K562 (cell line): ENCODE measurements around the gene TAF5L. TPM values are rescaled to one million over a fixed set of nuclear protein-coding genes. Genes with fewer than 3 reads are reported as not detected.

Source experiments
- ATAC-seq: fragments of 200-7000 bp; cut with Tn5 transposase; 3 replicates; pipeline ENCODE4 v1.9.1; 2020; ENCODE audit warnings: moderate library complexity
- BruUV-seq: library from RNA; stranded (reverse); fragments of 400-500 nt; replicated peaks from 2 replicates; lab custom pipeline; 2021; lab: Mats Ljungman, UMichigan
- CTCF ChIA-PET: fragments of 300-600 bp; formaldehyde crosslinking; extraction: SDS; loops from one replicate; lab custom pipeline; 2021; ENCODE audit warnings: low intra/inter-chr PET ratio; lab: Yijun Ruan, JAX
- POLR2A ChIA-PET: fragments of 300-600, 350-650 bp; sonication (Branson Sonifier 250); formaldehyde crosslinking; extraction: SDS; loops from one replicate; lab custom pipeline; 2021; ENCODE audit warnings: antibody characterized with exemption, inconsistent platforms; lab: Yijun Ruan, JAX
- DNase-seq, 4 experiments: peaks; one replicate each; pipeline versions ENCODE4 v3.0.0 to v3.0.0-alpha.2; 2011 to 2018; ENCODE audit warnings: low spot score in 3 of 4, mixed read lengths in 3 of 4; ENCODE audit errors: extremely low read depth in 1 of 4
- FAIRE-seq: peaks from 2 replicates; lab custom pipeline; 2011; peaks lifted over from hg19 to GRCh38; lab: Jason Lieb, UNC
- H2AFZ ChIP-seq: 2 replicates; pipeline ENCODE4 v1.6.0; 2011; ENCODE audit warnings: low read depth, low read length, control low read depth, inconsistent platforms
- H3K27ac ChIP-seq: fragments of 200-600 bp; 3 replicates; pipeline ENCODE4 v1.8.0; 2011; ENCODE audit warnings: low read depth, mild to moderate bottlenecking, control low read depth, inconsistent platforms, low read length, moderate library complexity, mixed read lengths; ENCODE audit errors: extremely low read depth
- H3K27me3 ChIP-seq, 2 experiments: fragments of 300-600 bp in 1 of 2; 2 replicates in 1 of 2; 3 replicates in 1 of 2; pipeline versions ENCODE4 v1.6.0 to v1.8.0; 2011; ENCODE audit warnings: inconsistent platforms in 2 of 2, low read length in 2 of 2, mild to moderate bottlenecking in 1 of 2, mixed read lengths in 1 of 2, moderate library complexity in 1 of 2; ENCODE audit not compliant: control insufficient read depth in 2 of 2, insufficient read depth in 2 of 2
- H3K36me3 ChIP-seq: fragments of 300-600 bp; 3 replicates; pipeline ENCODE4 v1.8.0; 2011; ENCODE audit warnings: mild to moderate bottlenecking, low read length, inconsistent platforms; ENCODE audit not compliant: control insufficient read depth, insufficient read depth
- H3K4me1 ChIP-seq, 2 experiments: fragments of 200-600 bp in 1 of 2; replicated peaks in 1 of 2; 2 replicates in 1 of 2; 3 replicates in 1 of 2; pipeline versions ENCODE4 v1.5.1 to v1.8.0; 2011; ENCODE audit warnings: inconsistent platforms in 2 of 2, low read length in 2 of 2, mild to moderate bottlenecking in 1 of 2, mixed read lengths in 1 of 2, moderate library complexity in 1 of 2; ENCODE audit not compliant: control insufficient read depth in 2 of 2, insufficient read depth in 2 of 2
- H3K4me2 ChIP-seq: 2 replicates; pipeline ENCODE4 v1.6.1; 2011; ENCODE audit warnings: low read length, control low read depth, inconsistent platforms, mixed read lengths; ENCODE audit not compliant: insufficient read depth
- H3K4me3 ChIP-seq: fragments of 200-600 bp; sonication (generic), shearing (Covaris generic); 2 replicates; pipeline ENCODE4 v1.5.1; 2016; ENCODE audit warnings: control low read depth, inconsistent platforms
- H3K79me2 ChIP-seq: fragments of 200-600 bp; 3 replicates; pipeline ENCODE4 v1.8.0; 2011; ENCODE audit warnings: low read length, inconsistent platforms; ENCODE audit not compliant: control insufficient read depth, insufficient read depth
- H3K9ac ChIP-seq, 2 experiments: 2 replicates each; pipeline versions ENCODE4 v1.6.0 to v1.6.1; 2011; ENCODE audit warnings: low read depth in 2 of 2, low read length in 2 of 2, control low read depth in 1 of 2, inconsistent platforms in 1 of 2, mild to moderate bottlenecking in 1 of 2, mixed read lengths in 1 of 2; ENCODE audit not compliant: insufficient read depth in 1 of 2
- H3K9me1 ChIP-seq: one replicate; pipeline ENCODE4 v1.6.0; 2011; ENCODE audit warnings: inconsistent platforms, mild to moderate bottlenecking, low read length, moderate library complexity; ENCODE audit not compliant: control insufficient read depth, insufficient read depth
- H3K9me3 ChIP-seq: replicated peaks from 2 replicates; pipeline ENCODE4 v1.5.1; 2011; ENCODE audit warnings: low read depth, low read length, inconsistent platforms; ENCODE audit not compliant: control insufficient read depth, insufficient read depth
- H4K20me1 ChIP-seq: replicated peaks from 2 replicates; pipeline ENCODE4 v1.6.1; 2011; ENCODE audit warnings: low read length, inconsistent platforms, mixed read lengths; ENCODE audit not compliant: control insufficient read depth, insufficient read depth
- CHD1 ChIP-seq: fragments of 200-600 bp; sonication (generic); IDR thresholded peaks from one replicate; pipeline ENCODE4 v1.6.1; 2012; ENCODE audit warnings: mild to moderate bottlenecking, moderate library complexity, low read length, inconsistent platforms
- DMBX1 ChIP-seq: fragments of 250-450 bp; sonication (Bioruptor Pico); IDR thresholded peaks from 2 replicates; pipeline ENCODE4 v1.8.0; 2022; ENCODE audit warnings: inconsistent platforms, mild to moderate bottlenecking, moderate library complexity, borderline replicate concordance
- FOXK1 ChIP-seq: sonication (generic); formaldehyde crosslinking; IDR thresholded peaks from 2 replicates; pipeline ENCODE4 v1.8.0; 2022; ENCODE audit warnings: missing genetic modification reagents, mild to moderate bottlenecking, borderline replicate concordance
- HBP1 ChIP-seq: fragments of 450-650 bp; formaldehyde crosslinking; IDR thresholded peaks from 2 replicates; pipeline ENCODE4 v1.4.0; 2022; ENCODE audit warnings: missing genetic modification characterization
- HDAC3 ChIP-seq: fragments of 450-650 bp; IDR thresholded peaks from 2 replicates; pipeline ENCODE4 v1.6.1; 2018; ENCODE audit warnings: borderline replicate concordance, mild to moderate bottlenecking, moderate library complexity; ENCODE audit not compliant: partially characterized antibody
- SAP30 ChIP-seq: fragments of 200-600 bp; sonication (generic); IDR thresholded peaks from 2 replicates; pipeline ENCODE4 v1.6.1; 2012; ENCODE audit warnings: borderline replicate concordance, low read depth, mild to moderate bottlenecking, moderate library complexity, low read length, control low read depth, inconsistent platforms; ENCODE audit not compliant: insufficient read depth, poor library complexity, severe bottlenecking
- SMC3 ChIP-seq: conservative IDR thresholded peaks from 2 replicates; pipeline ENCODE4 v1.6.1; 2011; ENCODE audit warnings: low read depth, low read length, improper control_type of control experiment; ENCODE audit not compliant: insufficient read depth
- TCF7 ChIP-seq: sonication (generic); IDR thresholded peaks from 2 replicates; pipeline ENCODE4 v1.6.1; 2016; ENCODE audit warnings: antibody characterized with exemption, borderline replicate concordance
- ZBTB1 ChIP-seq: sonication (generic); formaldehyde crosslinking; IDR thresholded peaks from 2 replicates; pipeline ENCODE4 v1.8.1; 2023; ENCODE audit warnings: missing genetic modification reagents, low read depth, mild to moderate bottlenecking, borderline replicate concordance
- ZFP30 ChIP-seq: fragments of 250-450 bp; sonication (Bioruptor Pico); IDR thresholded peaks from 2 replicates; pipeline ENCODE4 v1.8.0; 2022; ENCODE audit warnings: moderate library complexity, mild to moderate bottlenecking, inconsistent platforms, borderline replicate concordance
- ZNF134 ChIP-seq: fragments of 250-450 bp; sonication (Bioruptor Pico); conservative IDR thresholded peaks from 2 replicates; pipeline ENCODE4 v1.4.0; 2020
- ZNF282 ChIP-seq: sonication (generic); formaldehyde crosslinking; IDR thresholded peaks from 2 replicates; pipeline ENCODE4 v1.8.1; 2023; ENCODE audit warnings: missing genetic modification reagents
- ZNF583 ChIP-seq: fragments of 250-450 bp; sonication (Bioruptor Pico); IDR thresholded peaks from 2 replicates; pipeline ENCODE4 v1.4.0; 2020
- WGBS: fragments of 100-300 bp; shearing (Covaris generic); methylation state at CpG from one replicate; pipeline ENCODE4 v1.1.6; 2016; ENCODE audit warnings: low coverage, mixed read lengths; ENCODE audit not compliant: insufficient coverage; ENCODE audit errors: missing lambda C conversion rate; 5-methylcytosine and 5-hydroxymethylcytosine counted together
- in situ Hi-C: fragments of 300-500 bp; cut with MboI; formaldehyde crosslinking; loops from 4 replicates; pipeline ENCODE4 v1.15.0; 2018; ENCODE audit warnings: inconsistent platforms, mixed read lengths
- intact Hi-C: fragments of 100-400 bp; cut with micrococcal nuclease; formaldehyde crosslinking; loops from 2 replicates; pipeline ENCODE4 v1.14.2; 2022
- polyA plus RNA-seq, 8 experiments: library from polyadenylated mRNA; depleted of rRNA in 4 of 8; stranded (reverse) in 5 of 8; unstranded in 3 of 8; fragments of >200 nt; fragmentation: Nextera tagmentation in 2 of 8; fragmentation: Illumina TruSeq in 1 of 8; extraction: Ambion mirVana in 2 of 8; extraction: Trizol in 1 of 8; gene quantifications; 2 replicates each; pipeline versions ENCODE4 v1.2.1 to v1.2.3, GENCODE V29; 2011 to 2014; ENCODE audit warnings: inconsistent platforms in 1 of 8, missing spikeins in 1 of 8
- total RNA-seq, 7 experiments: library from RNA; depleted of rRNA in 6 of 7; stranded (reverse); fragments of >200 nt in 6 of 7; fragmentation: Illumina TruSeq in 2 of 7; extraction: Trizol in 2 of 7; gene quantifications; 2 replicates each; pipeline versions ENCODE4 v1.2.1 to v1.2.3, GENCODE V29; 2011 to 2021; ENCODE audit warnings: low replicate concordance in 1 of 7
- TF ChIP-seq, protein P1 (sequence below): IDR thresholded peaks from 2 replicates; pipeline ENCODE4 v1.6.1; 2016; ENCODE audit warnings: missing genetic modification characterization, missing compliant biosample characterization
- TF ChIP-seq, protein P2 (sequence below): sonication (generic); formaldehyde crosslinking; IDR thresholded peaks from 2 replicates; pipeline ENCODE4 v1.8.0; 2022; ENCODE audit warnings: mild to moderate bottlenecking, missing genetic modification reagents
- TF ChIP-seq, protein P3 (sequence below): fragments of 250-450 bp; sonication (Bioruptor Pico); IDR thresholded peaks from 2 replicates; pipeline ENCODE4 v1.6.1; 2021; ENCODE audit warnings: mild to moderate bottlenecking

The TAF5L gene
- total and polyA plus RNA-seq, 9 of the 15 experiments (the other 6 are each of a cell fraction or from before 2014, with no cell fraction given), result 2.2 to 34.2 (median 23.3) TPM

GRCh38 chr1:229613938-229614337 lies 12.0 kb downstream of the TAF5L start (continued):
- TF ChIP-seq HBP1 (no peak), ZFP30 (no peak)

DNA sequence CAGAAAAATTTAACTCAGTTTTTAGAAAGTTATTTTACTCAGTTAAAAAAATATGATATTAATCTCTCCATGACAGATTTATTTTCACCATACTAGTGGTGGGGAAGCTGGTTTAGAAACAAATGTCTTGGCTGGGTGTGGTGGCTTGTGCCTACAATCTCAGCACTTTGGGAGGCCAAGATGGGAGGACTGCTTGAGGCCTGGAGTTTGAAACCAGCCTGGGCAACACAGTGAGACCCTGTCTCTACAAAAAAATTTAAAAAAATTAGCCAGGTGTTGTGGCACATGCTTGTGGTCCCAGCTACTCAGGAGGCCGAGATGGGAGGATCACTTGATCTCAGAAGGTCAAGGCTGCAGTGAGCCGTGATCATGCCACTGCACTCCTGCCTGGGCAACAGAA lies 17.3 kb downstream of the TAF5L start:
- H2AFZ ChIP-seq, result no peak overlapping the region
- no peaks in the 10 kb centered on the region for H3K9me3 ChIP-seq
- H3K27me3 ChIP-seq, result no peaks in the 10 kb centered on the region
- CTCF ChIA-PET, result interaction anchor here (0.7 kb wide), 1 partner anchor 609 kb away, joined by 3 read pairs; no protein-coding TSS in a partner anchor
- TF ChIP-seq ZNF134 (CRISPR knock-in tag) (no peak), ZNF282 (CRISPR knock-in tag) (no peak), SAP30 (no peak), ZNF583 (CRISPR knock-in tag) (no peak), CHD1 (no peak), DMBX1 (CRISPR knock-in tag) (no peak), FOXK1 (CRISPR knock-in tag) (no peak), ZBTB1 (CRISPR knock-in tag) (no peak), TCF7 (no peak), HDAC3 (no peak), SMC3 (no peak)
- TF ChIP-seq, protein P1, sequence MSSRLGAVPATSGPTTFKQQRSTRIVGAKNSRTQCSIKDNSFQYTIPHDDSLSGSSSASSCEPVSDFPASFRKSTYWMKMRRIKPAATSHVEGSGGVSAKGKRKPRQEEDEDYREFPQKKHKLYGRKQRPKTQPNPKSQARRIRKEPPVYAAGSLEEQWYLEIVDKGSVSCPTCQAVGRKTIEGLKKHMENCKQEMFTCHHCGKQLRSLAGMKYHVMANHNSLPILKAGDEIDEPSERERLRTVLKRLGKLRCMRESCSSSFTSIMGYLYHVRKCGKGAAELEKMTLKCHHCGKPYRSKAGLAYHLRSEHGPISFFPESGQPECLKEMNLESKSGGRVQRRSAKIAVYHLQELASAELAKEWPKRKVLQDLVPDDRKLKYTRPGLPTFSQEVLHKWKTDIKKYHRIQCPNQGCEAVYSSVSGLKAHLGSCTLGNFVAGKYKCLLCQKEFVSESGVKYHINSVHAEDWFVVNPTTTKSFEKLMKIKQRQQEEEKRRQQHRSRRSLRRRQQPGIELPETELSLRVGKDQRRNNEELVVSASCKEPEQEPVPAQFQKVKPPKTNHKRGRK (tag), result no peak
- TF ChIP-seq, protein P2, sequence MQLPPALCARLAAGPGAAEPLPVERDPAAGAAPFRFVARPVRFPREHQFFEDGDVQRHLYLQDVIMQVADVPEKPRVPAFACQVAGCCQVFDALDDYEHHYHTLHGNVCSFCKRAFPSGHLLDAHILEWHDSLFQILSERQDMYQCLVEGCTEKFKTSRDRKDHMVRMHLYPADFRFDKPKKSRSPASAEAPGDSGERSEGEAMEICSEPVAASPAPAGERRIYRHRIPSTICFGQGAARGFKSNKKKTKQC (CRISPR knock-in tag), result no peak
- TF ChIP-seq, protein P3, sequence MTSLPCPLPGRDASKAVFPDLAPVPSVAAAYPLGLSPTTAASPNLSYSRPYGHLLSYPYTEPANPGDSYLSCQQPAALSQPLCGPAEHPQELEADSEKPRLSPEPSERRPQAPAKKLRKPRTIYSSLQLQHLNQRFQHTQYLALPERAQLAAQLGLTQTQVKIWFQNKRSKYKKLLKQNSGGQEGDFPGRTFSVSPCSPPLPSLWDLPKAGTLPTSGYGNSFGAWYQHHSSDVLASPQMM, result no peak
- intact Hi-C loops, result no loop called here
- H3K9ac ChIP-seq, result no peak overlapping the region
- H3K4me3 ChIP-seq, result no peak overlapping the region
- no peaks in the 10 kb centered on the region for H3K4me1 ChIP-seq
- no peak overlapping the region for H3K27ac ChIP-seq
- BruUV-seq, result no TSS peak
- FAIRE-seq (no peak), DNase-seq (no peak), ATAC-seq (no peak)
- no peak overlapping the region for H3K4me2 ChIP-seq
- H3K79me2 ChIP-seq, result no peaks in the 10 kb centered on the region
- in situ Hi-C loops, result no loop called here
- H3K36me3 ChIP-seq, result peaks cover 95% of the 10 kb centered on the region
- 96% methylated on average over 2 of the region's 2 CpGs for WGBS
- POLR2A ChIA-PET, result no interaction called here
- H4K20me1 ChIP-seq, result no peaks in the 10 kb centered on the region
- no peaks in the 10 kb centered on the region for H3K9me1 ChIP-seq
